ENCODE results near the gene EPB41L1. TPM values are rescaled to one million over a fixed set of nuclear protein-coding genes. Genes with fewer than 3 reads are reported as not detected.

EPB41L1 gene
- total RNA-seq, 2 donors from 2014 or later, result 32.3 to 36.7 TPM

DNA sequence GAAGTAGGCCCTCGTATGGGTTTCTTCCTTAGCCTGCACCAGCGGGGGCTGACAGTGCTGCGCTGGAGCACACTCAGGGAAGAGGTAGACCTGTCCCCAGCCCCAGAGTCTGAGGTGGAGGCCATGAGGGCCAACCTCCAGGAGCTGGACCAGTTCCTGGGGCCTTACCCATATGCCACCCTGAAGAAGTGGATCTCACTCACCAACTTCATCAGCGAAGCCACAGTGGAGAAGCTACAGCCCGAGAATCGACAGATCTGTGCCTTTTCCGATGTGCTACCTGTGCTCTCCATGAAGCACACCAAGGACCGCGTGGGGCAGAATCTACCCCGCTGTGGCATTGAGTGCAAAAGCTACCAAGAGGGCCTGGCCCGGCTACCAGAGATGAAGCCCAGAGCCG is 85.5 kb downstream of the EPB41L1 start:
- Histone ChIP-seq H3K4me3 (ENCODE audit: low read length) (no peak overlapping the region), H3K4me1 (ENCODE audit: control insufficient read depth, insufficient read depth, low read length) (peaks cover 7% of the 10 kb centered on the region), H3K9ac (ENCODE audit: extremely low read depth, low read length, poor library complexity, severe bottlenecking) (no peak overlapping the region), H3K27ac (ENCODE audit: low read depth, low read length) (no peak overlapping the region), H3K27me3 (ENCODE audit: control insufficient read depth, insufficient read depth, low read length, poor library complexity, severe bottlenecking) (no peaks in the 10 kb centered on the region), H3K36me3 (ENCODE audit: control insufficient read depth, insufficient read depth, low read length) (peaks cover 59% of the 10 kb centered on the region), H3K9me3 (ENCODE audit: control insufficient read depth, low read length) (no peaks in the 10 kb centered on the region)
- TF ChIP-seq, protein P1, sequence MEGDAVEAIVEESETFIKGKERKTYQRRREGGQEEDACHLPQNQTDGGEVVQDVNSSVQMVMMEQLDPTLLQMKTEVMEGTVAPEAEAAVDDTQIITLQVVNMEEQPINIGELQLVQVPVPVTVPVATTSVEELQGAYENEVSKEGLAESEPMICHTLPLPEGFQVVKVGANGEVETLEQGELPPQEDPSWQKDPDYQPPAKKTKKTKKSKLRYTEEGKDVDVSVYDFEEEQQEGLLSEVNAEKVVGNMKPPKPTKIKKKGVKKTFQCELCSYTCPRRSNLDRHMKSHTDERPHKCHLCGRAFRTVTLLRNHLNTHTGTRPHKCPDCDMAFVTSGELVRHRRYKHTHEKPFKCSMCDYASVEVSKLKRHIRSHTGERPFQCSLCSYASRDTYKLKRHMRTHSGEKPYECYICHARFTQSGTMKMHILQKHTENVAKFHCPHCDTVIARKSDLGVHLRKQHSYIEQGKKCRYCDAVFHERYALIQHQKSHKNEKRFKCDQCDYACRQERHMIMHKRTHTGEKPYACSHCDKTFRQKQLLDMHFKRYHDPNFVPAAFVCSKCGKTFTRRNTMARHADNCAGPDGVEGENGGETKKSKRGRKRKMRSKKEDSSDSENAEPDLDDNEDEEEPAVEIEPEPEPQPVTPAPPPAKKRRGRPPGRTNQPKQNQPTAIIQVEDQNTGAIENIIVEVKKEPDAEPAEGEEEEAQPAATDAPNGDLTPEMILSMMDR (conservative IDR thresholded peaks at IDR 0.05), result no peak
- WGBS, 2 experiments (ENCODE audit: insufficient coverage in 1 of 2, insufficient read length in 1 of 2), result 96 to 98% methylated on average over 10 to 12 of the region's 12 CpGs
- H3K4me1 Mint-ChIP-seq, result peaks cover 18% of the 10 kb centered on the region
- H3K9me3 Mint-ChIP-seq, result no peaks in the 10 kb centered on the region
- H3K27ac Mint-ChIP-seq, result no peak overlapping the region
- no peak overlapping the region for H3K4me3 Mint-ChIP-seq
- H3K36me3 Mint-ChIP-seq (ENCODE audit: low read depth), result peaks cover 53% of the 10 kb centered on the region
- DNase-seq, result no peak
- no peaks in the 10 kb centered on the region for H3K27me3 Mint-ChIP-seq (ENCODE audit: insufficient read depth)

- no peak overlapping the region for H3K9ac ChIP-seq (ENCODE audit: extremely low read depth, low read length, poor library complexity, severe bottlenecking)
- no peak overlapping the region for H3K4me3 ChIP-seq (ENCODE audit: low read length)
- TF ChIP-seq, protein P1 (conservative IDR thresholded peaks at IDR 0.05), result no peak
- Mint-ChIP-seq H3K27me3 (ENCODE audit: insufficient read depth) (no peaks in the 10 kb centered on the region), H3K36me3 (ENCODE audit: low read depth) (peaks cover 63% of the 10 kb centered on the region), H3K27ac (no peak overlapping the region), H3K4me1 (peaks cover 13% of the 10 kb centered on the region), H3K9me3 (no peaks in the 10 kb centered on the region), H3K4me3 (no peak overlapping the region)
- no peak overlapping the region for H3K27ac ChIP-seq (ENCODE audit: low read depth, low read length)
- peaks cover 75% of the 10 kb centered on the region for H3K36me3 ChIP-seq (ENCODE audit: control insufficient read depth, insufficient read depth, low read length)
- no peaks in the 10 kb centered on the region for H3K9me3 ChIP-seq (ENCODE audit: control insufficient read depth, low read length)
- no peaks in the 10 kb centered on the region for H3K27me3 ChIP-seq (ENCODE audit: control insufficient read depth, insufficient read depth, low read length, poor library complexity, severe bottlenecking)
- DNase-seq, result no peak
- WGBS, 2 experiments (ENCODE audit: insufficient coverage in 1 of 2, insufficient read length in 1 of 2), result 98 to 100% methylated on average over 1 to 4 of the region's 4 CpGs
- peaks cover 7% of the 10 kb centered on the region for H3K4me1 ChIP-seq (ENCODE audit: control insufficient read depth, insufficient read depth, low read length)
These were observed 87.1 kb downstream of the EPB41L1 start for GRCh38 chr20:36241678-36242077.

DNA sequence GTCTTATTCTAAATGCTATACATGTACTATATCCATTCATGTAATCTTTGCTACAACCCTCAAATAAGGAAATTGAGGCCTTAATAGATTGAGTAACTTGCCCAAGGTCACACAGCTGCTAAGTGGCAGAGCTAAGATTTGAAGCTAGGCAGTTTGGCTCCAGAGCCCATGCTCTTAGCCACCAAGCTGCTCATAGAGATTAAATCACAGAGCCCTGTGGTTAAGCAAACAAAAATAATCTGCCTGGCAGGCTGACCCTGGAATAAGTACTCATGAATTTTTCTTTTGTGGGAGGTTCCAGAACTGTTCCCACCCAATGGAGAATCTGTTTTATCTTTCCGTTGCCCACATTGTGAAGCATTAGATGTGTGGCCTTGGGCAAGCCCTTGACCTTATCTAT is 89.2 kb downstream of the EPB41L1 start:
- no peak overlapping the region for H3K27ac Mint-ChIP-seq
- no peak overlapping the region for H3K4me3 ChIP-seq (ENCODE audit: low read length)
- TF ChIP-seq, protein P1 (conservative IDR thresholded peaks at IDR 0.05), result no peak
- peaks cover 73% of the 10 kb centered on the region for H3K36me3 Mint-ChIP-seq (ENCODE audit: low read depth)
- H3K4me3 Mint-ChIP-seq, result no peak overlapping the region
- 100% methylated on average over 1 of the region's 1 CpG for WGBS, 2 experiments (ENCODE audit: insufficient coverage in 1 of 2, insufficient read length in 1 of 2)
- no peak overlapping the region for H3K9ac ChIP-seq (ENCODE audit: extremely low read depth, low read length, poor library complexity, severe bottlenecking)
- H3K4me1 ChIP-seq (ENCODE audit: control insufficient read depth, insufficient read depth, low read length), result no peaks in the 10 kb centered on the region
- no peaks in the 10 kb centered on the region for H3K9me3 Mint-ChIP-seq
- no peaks in the 10 kb centered on the region for H3K27me3 ChIP-seq (ENCODE audit: control insufficient read depth, insufficient read depth, low read length, poor library complexity, severe bottlenecking)
- no peaks in the 10 kb centered on the region for H3K27me3 Mint-ChIP-seq (ENCODE audit: insufficient read depth)
- peaks cover 88% of the 10 kb centered on the region for H3K36me3 ChIP-seq (ENCODE audit: control insufficient read depth, insufficient read depth, low read length)
- DNase-seq, result no peak
- no peaks in the 10 kb centered on the region for H3K9me3 ChIP-seq (ENCODE audit: control insufficient read depth, low read length)
- no peak overlapping the region for H3K27ac ChIP-seq (ENCODE audit: low read depth, low read length)
- peaks cover 7% of the 10 kb centered on the region for H3K4me1 Mint-ChIP-seq
